Endodermal cell (in vitro differentiated cells): ENCODE data around the gene CEBPG. TPM values are rescaled to one million over a fixed set of nuclear protein-coding genes. Genes with fewer than 3 reads are reported as not detected.

Source experiments
- DNase-seq: peaks from one replicate; pipeline ENCODE4 v3.0.0-alpha.2; 2017
- H3K27ac ChIP-seq: 2 replicates; pipeline ENCODE4 v1.5.1; 2013; ENCODE audit warnings: mild to moderate bottlenecking, low read depth, low read length, moderate library complexity
- H3K27me3 ChIP-seq: 2 replicates; pipeline ENCODE4 v1.6.1; 2013; ENCODE audit warnings: mild to moderate bottlenecking, low read length, moderate library complexity; ENCODE audit not compliant: insufficient read depth, control insufficient read depth, poor library complexity, severe bottlenecking
- H3K36me3 ChIP-seq: 2 replicates; pipeline ENCODE4 v1.7.0; 2013; ENCODE audit warnings: mild to moderate bottlenecking, low read length, moderate library complexity; ENCODE audit not compliant: control insufficient read depth, insufficient read depth
- H3K4me1 ChIP-seq: one replicate; pipeline ENCODE4 v1.7.0; 2013; ENCODE audit warnings: low read length; ENCODE audit not compliant: control insufficient read depth, insufficient read depth
- H3K4me3 ChIP-seq: 2 replicates; pipeline ENCODE4 v1.5.1; 2013; ENCODE audit warnings: mild to moderate bottlenecking, low read length, moderate library complexity
- H3K9ac ChIP-seq: 2 replicates; pipeline ENCODE4 v1.6.1; 2013; ENCODE audit warnings: mild to moderate bottlenecking, low read length, moderate library complexity; ENCODE audit not compliant: poor library complexity, severe bottlenecking; ENCODE audit errors: extremely low read depth
- H3K9me3 ChIP-seq: 2 replicates; pipeline ENCODE4 v1.6.1; 2013; ENCODE audit warnings: mild to moderate bottlenecking, low read length, moderate library complexity; ENCODE audit not compliant: control insufficient read depth
- H3K27ac Mint-ChIP-seq: 2 replicates; pipeline ENCODE4 v1.8.0; 2020; ENCODE audit warnings: mixed read lengths
- H3K27me3 Mint-ChIP-seq: 2 replicates; pipeline ENCODE4 v1.8.0; 2021; ENCODE audit warnings: mild to moderate bottlenecking, mixed read lengths; ENCODE audit not compliant: insufficient read depth
- H3K36me3 Mint-ChIP-seq: 2 replicates; pipeline ENCODE4 v1.8.0; 2020; ENCODE audit warnings: low read depth, mixed read lengths
- H3K4me1 Mint-ChIP-seq: 2 replicates; pipeline ENCODE4 v1.8.0; 2020; ENCODE audit warnings: mixed read lengths
- H3K4me3 Mint-ChIP-seq: 2 replicates; pipeline ENCODE4 v1.8.0; 2020; ENCODE audit warnings: mild to moderate bottlenecking, moderate library complexity, mixed read lengths
- H3K9me3 Mint-ChIP-seq: 2 replicates; pipeline ENCODE4 v1.8.0; 2020; ENCODE audit warnings: mild to moderate bottlenecking, mixed read lengths
- WGBS, 2 experiments: methylation state at CpG; one replicate each; pipeline versions ENCODE4 v1.1.5 to v1.1.7; 2013; ENCODE audit warnings: missing lambda C conversion rate in 2 of 2, mixed read lengths in 1 of 2; ENCODE audit not compliant: insufficient coverage in 1 of 2, insufficient read length in 1 of 2; 5-methylcytosine and 5-hydroxymethylcytosine counted together
- total RNA-seq, 2 donors: library from RNA; stranded (reverse); fragmentation: NEBNext Ultra II Directional in 1 of 2; extraction: Animal tissue kit (Norgen Biotek cat#: 25700) in 1 of 2; gene quantifications; 2 replicates in 1 of 2; 3 replicates in 1 of 2; pipeline ENCODE4 v1.2.1, GENCODE V29; 2021
- TF ChIP-seq, protein P1 (sequence below): fragments of 200-600 bp; sonication (generic); conservative IDR thresholded peaks from 2 replicates; pipeline ENCODE4 v1.5.0; 2021; ENCODE audit warnings: antibody characterized with exemption, mild to moderate bottlenecking

CEBPG gene
- total RNA-seq, 2 donors from 2014 or later, result 31.9 to 33.8 TPM

DNA sequence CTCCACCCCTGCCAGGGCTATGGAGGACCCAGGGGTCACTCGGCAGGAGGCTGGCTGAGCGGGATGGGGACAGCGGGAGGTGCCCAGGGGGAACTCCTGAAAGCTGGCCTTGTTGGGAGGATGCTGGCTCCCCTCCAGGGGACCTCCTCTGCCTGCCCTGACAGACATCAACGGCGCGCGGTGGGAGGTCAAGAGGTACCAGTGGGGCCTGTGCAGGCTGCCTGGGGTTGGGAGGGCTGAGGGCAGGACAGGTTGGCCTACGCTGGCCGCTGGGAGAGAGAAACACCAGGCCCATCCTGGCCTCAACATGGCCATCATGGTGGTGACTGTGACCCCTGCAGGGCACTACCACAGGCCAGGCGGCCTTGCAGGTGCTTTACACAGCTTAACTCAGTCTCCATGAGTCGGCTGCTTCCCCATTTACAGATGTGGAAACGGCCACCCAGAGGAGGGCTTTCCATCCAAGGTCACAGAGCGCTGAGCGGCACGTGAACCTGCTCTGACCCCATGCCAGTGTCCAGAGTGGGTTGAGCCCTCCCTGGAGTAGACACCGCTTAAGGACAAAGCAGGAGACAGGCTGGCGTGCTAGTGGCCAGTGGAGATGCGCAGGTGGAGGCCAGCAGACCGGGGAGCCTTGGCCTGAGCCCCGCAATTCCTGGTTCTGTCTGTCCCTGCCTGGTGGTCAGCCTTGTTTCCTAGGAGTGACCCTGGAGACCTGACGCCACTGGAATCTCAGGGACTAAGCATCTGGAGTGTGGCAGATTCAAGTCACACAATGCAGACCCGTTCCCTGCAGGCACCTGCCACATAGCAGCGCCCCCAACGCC lies 27.6 kb downstream of the CEBPG start:
- no peaks in the 10 kb centered on the region for H3K27me3 ChIP-seq
- no peaks in the 10 kb centered on the region for H3K9me3 ChIP-seq
- Mint-ChIP-seq H3K27ac (no peak overlapping the region), H3K9me3 (no peaks in the 10 kb centered on the region), H3K36me3 (no peaks in the 10 kb centered on the region), H3K4me1 (no peaks in the 10 kb centered on the region), H3K27me3 (no peaks in the 10 kb centered on the region), H3K4me3 (no peak overlapping the region)
- H3K4me3 ChIP-seq, result no peak overlapping the region
- no peak for DNase-seq
- H3K36me3 ChIP-seq, result no peaks in the 10 kb centered on the region
- WGBS, 2 experiments, result 91 to 93% methylated on average over 16 to 24 of the region's 24 CpGs
- TF ChIP-seq, protein P1, sequence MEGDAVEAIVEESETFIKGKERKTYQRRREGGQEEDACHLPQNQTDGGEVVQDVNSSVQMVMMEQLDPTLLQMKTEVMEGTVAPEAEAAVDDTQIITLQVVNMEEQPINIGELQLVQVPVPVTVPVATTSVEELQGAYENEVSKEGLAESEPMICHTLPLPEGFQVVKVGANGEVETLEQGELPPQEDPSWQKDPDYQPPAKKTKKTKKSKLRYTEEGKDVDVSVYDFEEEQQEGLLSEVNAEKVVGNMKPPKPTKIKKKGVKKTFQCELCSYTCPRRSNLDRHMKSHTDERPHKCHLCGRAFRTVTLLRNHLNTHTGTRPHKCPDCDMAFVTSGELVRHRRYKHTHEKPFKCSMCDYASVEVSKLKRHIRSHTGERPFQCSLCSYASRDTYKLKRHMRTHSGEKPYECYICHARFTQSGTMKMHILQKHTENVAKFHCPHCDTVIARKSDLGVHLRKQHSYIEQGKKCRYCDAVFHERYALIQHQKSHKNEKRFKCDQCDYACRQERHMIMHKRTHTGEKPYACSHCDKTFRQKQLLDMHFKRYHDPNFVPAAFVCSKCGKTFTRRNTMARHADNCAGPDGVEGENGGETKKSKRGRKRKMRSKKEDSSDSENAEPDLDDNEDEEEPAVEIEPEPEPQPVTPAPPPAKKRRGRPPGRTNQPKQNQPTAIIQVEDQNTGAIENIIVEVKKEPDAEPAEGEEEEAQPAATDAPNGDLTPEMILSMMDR, result no peak
- no peak overlapping the region for H3K9ac ChIP-seq
- H3K4me1 ChIP-seq, result peaks cover 4% of the 10 kb centered on the region
- H3K27ac ChIP-seq, result no peak overlapping the region

DNA sequence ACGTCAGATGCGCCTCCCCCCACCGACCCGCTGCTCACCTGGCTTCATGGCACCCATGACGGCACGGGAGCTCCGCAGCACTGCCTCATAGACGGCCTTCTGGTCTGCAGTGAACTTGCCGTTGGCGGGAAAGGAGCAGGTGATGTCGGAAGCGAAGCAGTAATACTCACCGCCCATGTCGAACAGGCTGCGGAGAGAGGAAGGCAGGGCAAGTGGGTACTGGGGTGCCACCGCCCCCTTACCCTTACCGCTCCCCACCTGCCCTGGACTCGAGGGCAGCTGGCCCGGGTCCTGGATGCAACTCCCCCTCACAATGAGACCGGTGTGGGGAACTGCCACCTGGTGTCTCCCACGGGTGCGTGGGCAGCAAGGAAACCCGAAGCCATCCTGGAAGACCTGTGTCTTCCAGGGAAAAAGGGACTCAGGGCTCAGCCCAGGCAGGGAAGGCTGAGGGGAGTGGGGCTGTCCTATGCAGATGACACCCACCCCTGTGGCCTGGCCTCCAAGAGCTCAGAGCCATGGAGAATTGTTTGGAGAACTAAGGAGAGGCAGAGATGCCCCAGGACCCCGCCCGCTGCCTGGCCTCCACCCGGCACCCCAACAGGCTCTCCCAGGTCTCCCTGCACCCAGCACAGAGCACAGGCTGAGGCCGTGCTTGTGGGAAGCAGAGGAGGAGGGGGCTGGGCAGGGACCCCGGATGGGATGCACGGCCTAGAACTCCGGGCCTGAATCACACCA lies 28.3 kb downstream of the CEBPG start:
- Histone ChIP-seq H3K9me3 (no peaks in the 10 kb centered on the region), H3K9ac (no peak overlapping the region), H3K36me3 (no peaks in the 10 kb centered on the region), H3K4me1 (peaks cover 7% of the 10 kb centered on the region), H3K27me3 (no peaks in the 10 kb centered on the region), H3K4me3 (no peak overlapping the region), H3K27ac (no peak overlapping the region)
- Mint-ChIP-seq H3K27ac (no peak overlapping the region), H3K4me3 (no peak overlapping the region), H3K36me3 (no peaks in the 10 kb centered on the region), H3K4me1 (peaks cover 2% of the 10 kb centered on the region), H3K9me3 (no peaks in the 10 kb centered on the region), H3K27me3 (no peaks in the 10 kb centered on the region)
- TF ChIP-seq, protein P1, result no peak
- no peak for DNase-seq
- 93 to 98% methylated on average over 9 to 30 of the region's 30 CpGs for WGBS, 2 experiments

DNA sequence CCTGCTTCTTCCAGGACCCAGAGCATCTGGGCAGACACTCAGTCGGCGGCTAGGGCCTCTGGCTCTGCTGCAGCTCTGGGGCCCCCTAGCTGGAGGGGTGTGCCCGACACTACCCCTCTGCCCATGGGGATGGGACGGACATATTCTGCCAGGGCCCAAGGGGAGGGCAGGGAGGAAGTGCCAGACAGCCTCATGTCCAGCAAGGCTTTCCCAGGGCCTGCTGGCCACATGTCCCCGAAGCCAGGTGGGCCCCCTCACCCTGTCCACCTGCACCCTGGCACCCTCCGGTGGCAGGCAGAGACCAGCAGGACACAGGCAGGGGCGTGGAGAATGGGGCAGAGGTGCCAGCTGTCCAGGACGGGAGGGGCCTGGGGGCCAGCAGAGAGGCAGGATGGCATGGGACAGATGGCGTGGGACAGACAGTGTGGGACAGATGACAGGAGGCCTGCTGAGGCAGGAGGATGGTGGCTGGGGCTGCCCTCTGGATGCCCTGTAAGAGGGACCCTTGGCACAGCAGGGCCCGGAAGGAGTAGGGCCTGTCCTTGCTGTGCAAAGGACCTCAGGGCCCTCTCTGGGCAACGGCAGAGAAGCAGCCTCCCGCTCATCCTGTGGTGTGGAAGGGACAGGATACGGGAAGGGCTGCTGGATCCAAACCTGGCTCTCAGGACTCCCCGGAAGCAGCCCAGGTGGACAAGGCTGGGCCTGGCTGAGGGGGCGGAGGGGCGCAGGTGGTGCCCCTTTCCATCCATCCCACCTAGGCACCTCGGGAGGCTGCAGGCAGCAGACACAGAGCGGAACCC lies 29.1 kb downstream of the CEBPG start:
- Histone ChIP-seq H3K27ac (no peak overlapping the region), H3K4me3 (no peak overlapping the region), H3K4me1 (peaks cover 5% of the 10 kb centered on the region), H3K9ac (no peak overlapping the region), H3K9me3 (no peaks in the 10 kb centered on the region), H3K36me3 (no peaks in the 10 kb centered on the region), H3K27me3 (no peaks in the 10 kb centered on the region)
- 89 to 95% methylated on average over 4 to 18 of the region's 18 CpGs for WGBS, 2 experiments
- no peaks in the 10 kb centered on the region for H3K9me3 Mint-ChIP-seq
- H3K4me3 Mint-ChIP-seq, result no peak overlapping the region
- no peaks in the 10 kb centered on the region for H3K36me3 Mint-ChIP-seq
- no peak for DNase-seq
- no peak overlapping the region for H3K27ac Mint-ChIP-seq
- TF ChIP-seq, protein P1, result no peak
- H3K4me1 Mint-ChIP-seq, result peaks cover 2% of the 10 kb centered on the region
- H3K27me3 Mint-ChIP-seq, result no peaks in the 10 kb centered on the region
